ENCODE data around the gene CRYBG1. TPM values are rescaled to one million over a fixed set of nuclear protein-coding genes. Genes with fewer than 3 reads are reported as not detected.

The CRYBG1 gene
- total and polyA plus RNA-seq, 2 of the 13 experiments (the other 11 are each of a cell fraction or from before 2014, with no cell fraction given) = 10.1 to 21.9 TPM

DNA sequence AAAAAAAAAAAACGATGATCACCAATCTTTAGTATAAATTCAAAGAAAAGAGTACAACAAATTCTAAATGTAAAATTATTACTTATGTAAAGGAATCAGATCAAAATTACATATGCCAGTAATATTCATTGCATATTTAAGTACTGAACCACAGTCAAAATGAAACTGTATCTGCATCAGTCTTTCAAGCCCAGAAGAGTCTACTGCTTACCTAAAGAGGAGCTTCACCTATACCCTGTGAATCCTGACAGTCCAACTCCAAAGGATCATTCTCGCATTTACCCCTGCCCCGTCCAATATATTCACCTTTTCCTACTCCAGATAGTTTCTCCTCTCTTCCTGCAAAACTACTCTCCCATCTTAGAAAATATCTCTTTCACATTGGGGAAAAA, 44.1 kb upstream of the CRYBG1 start:
- DNase-seq (ENCODE audit: low spot score) (no peak), ATAC-seq (no peak), FAIRE-seq (no peak)
- H3K27ac ChIP-seq (ENCODE audit: extremely low read length, insufficient read depth, low read length) = no peak overlapping the region
- no TSS peak for BruUV-seq (replicated peaks)
- peaks cover 11 to 26% of the 10 kb centered on the region in 2 experiments for H3K36me3 ChIP-seq (replicated peaks in 1 of 2; ENCODE audit: control insufficient read depth in 1 of 2, insufficient read depth in 2 of 2, low read length in 2 of 2)
- in situ Hi-C loops (cut with HindIII; ENCODE audit: extremely low pct_ligation_motif_present, low pct_unique_long_range_greater_than_20kb) = no loop called here
- H2AFZ ChIP-seq (ENCODE audit: low read length) = no peak overlapping the region
- TF ChIP-seq ZKSCAN1 (IDR thresholded peaks at IDR 0.05; ENCODE audit: low read length) (no peak), ZNF549 (CRISPR knock-in tag; IDR thresholded peaks at IDR 0.05) (no peak), ZNF670 (CRISPR knock-in tag; IDR thresholded peaks at IDR 0.05; ENCODE audit: borderline replicate concordance) (no peak), ZSCAN25 (CRISPR knock-in tag; IDR thresholded peaks at IDR 0.05) (no peak), MXD3 (CRISPR knock-in tag; IDR thresholded peaks at IDR 0.05) (no peak), ZBTB1 (CRISPR knock-in tag; IDR thresholded peaks at IDR 0.05; ENCODE audit: borderline replicate concordance) (no peak), FOXA1 (IDR thresholded peaks at IDR 0.05) (no peak), FOXA1 (CRISPR knock-in tag; IDR thresholded peaks at IDR 0.05) (no peak), ZFP82 (CRISPR knock-in tag; IDR thresholded peaks at IDR 0.05; ENCODE audit: borderline replicate concordance) (no peak), MAF1 (CRISPR knock-in tag; IDR thresholded peaks at IDR 0.05; ENCODE audit: borderline replicate concordance) (no peak), ZNF207 (IDR thresholded peaks at IDR 0.05; ENCODE audit: borderline replicate concordance) (no peak), ZNF33A (CRISPR knock-in tag; IDR thresholded peaks at IDR 0.05; ENCODE audit: borderline replicate concordance) (no peak), ZEB1 (IDR thresholded peaks at IDR 0.05; ENCODE audit: insufficient replicate concordance, low read depth) (no peak)
- TF ChIP-seq, protein P1, sequence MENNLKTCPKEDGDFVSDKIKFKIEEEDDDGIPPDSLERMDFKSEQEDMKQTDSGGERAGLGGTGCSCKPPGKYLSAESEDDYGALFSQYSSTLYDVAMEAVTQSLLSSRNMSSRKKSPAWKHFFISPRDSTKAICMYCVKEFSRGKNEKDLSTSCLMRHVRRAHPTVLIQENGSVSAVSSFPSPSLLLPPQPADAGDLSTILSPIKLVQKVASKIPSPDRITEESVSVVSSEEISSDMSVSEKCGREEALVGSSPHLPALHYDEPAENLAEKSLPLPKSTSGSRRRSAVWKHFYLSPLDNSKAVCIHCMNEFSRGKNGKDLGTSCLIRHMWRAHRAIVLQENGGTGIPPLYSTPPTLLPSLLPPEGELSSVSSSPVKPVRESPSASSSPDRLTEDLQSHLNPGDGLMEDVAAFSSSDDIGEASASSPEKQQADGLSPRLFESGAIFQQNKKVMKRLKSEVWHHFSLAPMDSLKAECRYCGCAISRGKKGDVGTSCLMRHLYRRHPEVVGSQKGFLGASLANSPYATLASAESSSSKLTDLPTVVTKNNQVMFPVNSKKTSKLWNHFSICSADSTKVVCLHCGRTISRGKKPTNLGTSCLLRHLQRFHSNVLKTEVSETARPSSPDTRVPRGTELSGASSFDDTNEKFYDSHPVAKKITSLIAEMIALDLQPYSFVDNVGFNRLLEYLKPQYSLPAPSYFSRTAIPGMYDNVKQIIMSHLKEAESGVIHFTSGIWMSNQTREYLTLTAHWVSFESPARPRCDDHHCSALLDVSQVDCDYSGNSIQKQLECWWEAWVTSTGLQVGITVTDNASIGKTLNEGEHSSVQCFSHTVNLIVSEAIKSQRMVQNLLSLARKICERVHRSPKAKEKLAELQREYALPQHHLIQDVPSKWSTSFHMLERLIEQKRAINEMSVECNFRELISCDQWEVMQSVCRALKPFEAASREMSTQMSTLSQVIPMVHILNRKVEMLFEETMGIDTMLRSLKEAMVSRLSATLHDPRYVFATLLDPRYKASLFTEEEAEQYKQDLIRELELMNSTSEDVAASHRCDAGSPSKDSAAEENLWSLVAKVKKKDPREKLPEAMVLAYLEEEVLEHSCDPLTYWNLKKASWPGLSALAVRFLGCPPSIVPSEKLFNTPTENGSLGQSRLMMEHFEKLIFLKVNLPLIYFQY (CRISPR knock-in tag; IDR thresholded peaks at IDR 0.05; ENCODE audit: borderline replicate concordance) = no peak
- H4K20me1 ChIP-seq (ENCODE audit: insufficient read depth, low read length) = no peaks in the 10 kb centered on the region
- no peaks in the 10 kb centered on the region for H3K4me1 ChIP-seq (ENCODE audit: insufficient read depth, low read length)
- no peaks in the 10 kb centered on the region for H3K9me3 ChIP-seq (ENCODE audit: low read length)
- H3K79me2 ChIP-seq (ENCODE audit: insufficient read depth, low read length) = peaks cover 46% of the 10 kb centered on the region
- CTCF ChIA-PET (ENCODE audit: low intra/inter-chr PET ratio, low total read pairs) = no interaction called here
- H3K4me2 ChIP-seq (ENCODE audit: low read depth, low read length) = no peak overlapping the region
- H3K9ac ChIP-seq (ENCODE audit: insufficient read depth, low read depth, low read length) = no peak overlapping the region
- POLR2A ChIA-PET = interaction anchor here (2.0 kb wide), 1 partner anchor 9 kb away, joined by 8 read pairs; the partner anchor contains the start of gene ATG5
- H3K4me3 ChIP-seq (replicated peaks in 1 of 3; ENCODE audit: insufficient read depth in 1 of 3, low read depth in 2 of 3, low read length in 3 of 3) = no peak overlapping the region
- intact Hi-C loops (cut with micrococcal nuclease; ENCODE audit: unreplicated experiment) = no loop called here
- WGBS (ENCODE audit: low lambda C conversion rate) = 98% methylated on average over 3 of the region's 3 CpGs
- H3K27me3 ChIP-seq (ENCODE audit: control insufficient read depth in 1 of 2, insufficient read depth in 2 of 2, low read length in 2 of 2) = no peaks in the 10 kb centered on the region
